RWPE1 (cell line): ENCODE data around the gene PEX7.

ENCODE experiments used
- CTCF ChIA-PET: fragments of 350-600 bp; sonication (Branson Sonifier 250); formaldehyde crosslinking; extraction: SDS; loops from one replicate; lab custom pipeline; 2021; lab: Yijun Ruan, JAX
- POLR2A ChIA-PET: fragments of 400-600 bp; formaldehyde crosslinking; extraction: SDS; loops from one replicate; lab custom pipeline; 2020; ENCODE audit warnings: antibody characterized with exemption; ENCODE audit not compliant: low non-redundant PET; lab: Yijun Ruan, JAX
- DNase-seq: peaks from one replicate; pipeline ENCODE4 v3.0.0; 2012; ENCODE audit warnings: low spot score
- H3K27ac ChIP-seq: fragments of 450-650 bp; 2 replicates; pipeline ENCODE4 v1.5.1; 2017
- TF ChIP-seq, protein P1 (sequence below): fragments of 450-650 bp; conservative IDR thresholded peaks from 2 replicates; pipeline ENCODE4 v1.5.1; 2017; ENCODE audit warnings: low read depth, mild to moderate bottlenecking

Gene PEX7

DNA sequence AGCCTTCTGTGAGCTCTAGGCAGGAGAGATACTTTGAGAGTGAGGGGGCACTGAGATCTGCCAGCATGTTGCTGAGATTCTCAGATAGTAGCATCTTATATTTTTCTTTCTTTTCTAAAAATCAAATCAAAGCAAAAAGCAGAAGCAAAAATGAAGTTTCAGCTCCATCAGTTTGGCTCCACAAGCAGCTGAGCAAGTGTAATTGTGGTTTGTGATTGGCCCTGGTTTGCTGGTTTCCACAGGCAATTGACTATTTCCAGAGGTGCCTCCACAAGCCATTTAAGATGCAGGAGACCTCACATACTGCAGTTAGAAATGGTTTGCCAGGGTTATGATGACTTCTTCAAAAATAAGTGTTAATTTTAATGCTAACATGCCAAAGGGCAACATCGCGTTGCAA lies 104.0 kb downstream of the PEX7 start:
- DNase-seq = no peak
- TF ChIP-seq, protein P1, sequence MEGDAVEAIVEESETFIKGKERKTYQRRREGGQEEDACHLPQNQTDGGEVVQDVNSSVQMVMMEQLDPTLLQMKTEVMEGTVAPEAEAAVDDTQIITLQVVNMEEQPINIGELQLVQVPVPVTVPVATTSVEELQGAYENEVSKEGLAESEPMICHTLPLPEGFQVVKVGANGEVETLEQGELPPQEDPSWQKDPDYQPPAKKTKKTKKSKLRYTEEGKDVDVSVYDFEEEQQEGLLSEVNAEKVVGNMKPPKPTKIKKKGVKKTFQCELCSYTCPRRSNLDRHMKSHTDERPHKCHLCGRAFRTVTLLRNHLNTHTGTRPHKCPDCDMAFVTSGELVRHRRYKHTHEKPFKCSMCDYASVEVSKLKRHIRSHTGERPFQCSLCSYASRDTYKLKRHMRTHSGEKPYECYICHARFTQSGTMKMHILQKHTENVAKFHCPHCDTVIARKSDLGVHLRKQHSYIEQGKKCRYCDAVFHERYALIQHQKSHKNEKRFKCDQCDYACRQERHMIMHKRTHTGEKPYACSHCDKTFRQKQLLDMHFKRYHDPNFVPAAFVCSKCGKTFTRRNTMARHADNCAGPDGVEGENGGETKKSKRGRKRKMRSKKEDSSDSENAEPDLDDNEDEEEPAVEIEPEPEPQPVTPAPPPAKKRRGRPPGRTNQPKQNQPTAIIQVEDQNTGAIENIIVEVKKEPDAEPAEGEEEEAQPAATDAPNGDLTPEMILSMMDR = no peak
- no peak overlapping the region for H3K27ac ChIP-seq
- CTCF ChIA-PET = interaction anchor here (0.5 kb wide), 1 partner anchor 1246 kb away, joined by 5 read pairs; no protein-coding TSS in a partner anchor
- POLR2A ChIA-PET = no interaction called here

DNA sequence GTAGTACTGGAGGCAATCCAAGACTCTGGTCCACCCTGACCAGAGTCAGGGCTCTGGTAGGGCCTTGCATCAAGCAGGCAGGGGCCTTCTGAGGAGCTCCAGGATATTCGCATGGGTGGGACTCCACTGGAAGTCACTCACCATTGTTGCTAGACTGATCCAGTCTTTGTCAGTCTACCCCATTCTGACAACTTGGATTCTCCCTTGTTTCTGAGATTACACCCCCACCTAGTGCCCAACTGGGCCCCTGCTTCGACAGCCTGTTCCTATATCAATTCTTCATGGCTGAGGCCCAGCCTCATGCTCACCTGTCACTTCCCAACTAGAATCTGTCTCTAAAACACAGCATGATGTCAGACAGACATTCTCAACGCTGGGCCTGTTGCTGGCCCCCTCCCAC lies 104.9 kb downstream of the PEX7 start:
- H3K27ac ChIP-seq = no peak overlapping the region
- peak; percentile 31 for DNase-seq
- ChIA-PET POLR2A (no interaction called here), CTCF (interaction anchor here (0.5 to 0.6 kb wide), 3 partner anchors 12 to 1246 kb away, joined by 3 to 5 read pairs (median 5); no protein-coding TSS in a partner anchor)
- TF ChIP-seq, protein P1 = no peak

GRCh38 chr6:136930528-136930927 lies 108.1 kb downstream of the PEX7 start:
- no peak overlapping the region for H3K27ac ChIP-seq
- CTCF ChIA-PET = no interaction called here
- DNase-seq = no peak
- POLR2A ChIA-PET = no interaction called here
- TF ChIP-seq, protein P1 = no peak

DNA sequence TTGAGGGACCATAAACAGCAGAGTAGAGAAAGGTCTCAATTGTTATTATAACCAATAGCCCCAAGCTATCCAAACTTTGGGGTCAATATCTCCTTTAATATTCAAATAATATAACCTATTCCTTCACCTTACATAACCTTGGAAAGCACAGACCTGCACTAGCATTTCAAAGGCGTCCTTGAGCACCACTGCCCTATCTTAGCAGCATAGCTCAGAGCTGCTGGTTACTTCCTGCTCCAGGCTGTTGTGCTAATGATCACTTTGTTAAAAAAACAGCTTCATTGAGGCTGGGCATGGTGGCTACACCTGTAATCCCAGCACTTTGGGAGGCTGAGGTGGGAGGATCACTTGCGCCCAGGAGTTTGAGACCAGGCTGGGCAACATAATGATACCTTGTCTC lies 110.2 kb downstream of the PEX7 start:
- ChIA-PET POLR2A (no interaction called here), CTCF (interaction anchor here (0.6 kb wide), 1 partner anchor 81 kb away, joined by 6 read pairs; no protein-coding TSS in a partner anchor)
- TF ChIP-seq, protein P1 = no peak

GRCh38 chr6:136945072-136945471 lies 122.7 kb downstream of the PEX7 start:
- ChIA-PET CTCF (interaction anchor here (0.6 to 0.7 kb wide), 2 partner anchors 204 to 659 kb away, joined by 3 to 5 read pairs; no protein-coding TSS in a partner anchor), POLR2A (no interaction called here)
- no peak for DNase-seq
- TF ChIP-seq, protein P1 = no peak
- no peak overlapping the region for H3K27ac ChIP-seq

More for the DNA sequence above, 110.2 kb downstream of the PEX7 start:
- DNase-seq = no peak
- no peak overlapping the region for H3K27ac ChIP-seq

DNA sequence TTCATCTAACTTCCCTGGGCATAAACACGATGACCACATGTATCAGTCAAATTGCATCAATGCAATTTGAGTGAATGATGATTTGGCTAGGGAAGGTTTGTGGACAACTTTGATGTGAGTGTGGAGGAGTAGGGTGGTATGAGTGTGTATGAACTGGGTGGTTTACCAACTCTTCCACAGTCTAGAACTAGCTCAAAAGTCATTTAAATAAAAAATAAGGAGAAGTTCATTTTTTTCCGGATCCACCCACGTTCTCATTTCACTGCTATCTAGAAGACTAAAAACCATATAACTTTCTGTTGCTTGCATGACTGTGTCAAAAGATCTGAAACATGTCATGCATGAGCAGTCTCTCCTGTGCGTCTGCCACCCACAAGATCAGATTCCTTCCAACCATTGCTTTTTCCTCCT lies 123.3 kb downstream of the PEX7 start:
- TF ChIP-seq, protein P1 = no peak
- H3K27ac ChIP-seq = no peak overlapping the region
- ChIA-PET CTCF (interaction anchor here (0.6 kb wide), 1 partner anchor 203 kb away, joined by 3 read pairs; no protein-coding TSS in a partner anchor), POLR2A (no interaction called here)
- no peak for DNase-seq
